ENCODE measurements around the gene HNF4A. TPM values are rescaled to one million over a fixed set of nuclear protein-coding genes. Genes with fewer than 3 reads are reported as not detected.
A peak's percentile ranks its signal among the peaks of the same experiment; 100 is the strongest.

The HNF4A gene
- total and polyA plus RNA-seq, 2 of the 13 experiments (the other 11 are each of a cell fraction or from before 2014, with no cell fraction given), result 80.9 to 169 TPM

DNA sequence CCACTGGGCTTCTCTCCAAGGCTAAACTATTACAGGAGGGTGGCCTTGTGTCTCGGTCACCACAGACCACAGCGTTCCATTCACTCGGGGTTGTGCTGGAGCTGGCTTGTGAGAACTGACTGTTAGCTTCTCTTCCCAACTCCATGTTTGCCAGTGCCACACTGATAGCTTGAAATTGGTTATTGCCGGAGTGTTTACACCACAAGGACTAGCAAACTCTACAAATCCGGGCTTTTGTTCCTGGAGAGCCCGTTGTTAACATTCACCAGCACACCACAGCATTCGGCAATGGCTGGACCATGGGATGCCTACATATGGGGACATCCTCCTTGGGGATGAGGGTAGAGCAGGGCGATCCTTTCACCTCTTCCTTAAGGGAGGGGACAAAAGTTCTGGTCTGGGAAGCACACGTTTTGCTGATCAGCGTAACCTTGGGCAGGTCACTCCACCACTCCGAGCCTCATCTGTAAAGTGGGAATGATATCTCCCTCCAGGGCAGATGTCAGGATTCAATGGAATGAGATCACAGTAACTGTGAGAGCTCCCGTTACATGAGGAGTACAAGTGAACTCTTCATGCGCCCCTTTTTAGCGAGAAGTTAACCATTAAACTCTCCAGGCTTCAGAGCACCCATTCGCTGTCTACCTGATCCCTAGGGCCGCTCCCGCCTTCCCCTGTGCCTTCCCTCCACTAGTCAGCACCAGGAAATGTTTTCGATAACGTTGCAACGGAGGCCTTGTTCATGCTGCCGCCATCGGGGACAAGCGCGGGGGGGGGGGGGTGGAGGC lies 78.4 kb downstream of the HNF4A start (continued):
- TF ChIP-seq, protein P1, sequence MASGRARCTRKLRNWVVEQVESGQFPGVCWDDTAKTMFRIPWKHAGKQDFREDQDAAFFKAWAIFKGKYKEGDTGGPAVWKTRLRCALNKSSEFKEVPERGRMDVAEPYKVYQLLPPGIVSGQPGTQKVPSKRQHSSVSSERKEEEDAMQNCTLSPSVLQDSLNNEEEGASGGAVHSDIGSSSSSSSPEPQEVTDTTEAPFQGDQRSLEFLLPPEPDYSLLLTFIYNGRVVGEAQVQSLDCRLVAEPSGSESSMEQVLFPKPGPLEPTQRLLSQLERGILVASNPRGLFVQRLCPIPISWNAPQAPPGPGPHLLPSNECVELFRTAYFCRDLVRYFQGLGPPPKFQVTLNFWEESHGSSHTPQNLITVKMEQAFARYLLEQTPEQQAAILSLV (CRISPR knock-in tag; IDR thresholded peaks at IDR 0.05; ENCODE audit: borderline replicate concordance), result peak; percentile 55; the same call in 1 of the 2 replicates
- TF ChIP-seq, protein P2, sequence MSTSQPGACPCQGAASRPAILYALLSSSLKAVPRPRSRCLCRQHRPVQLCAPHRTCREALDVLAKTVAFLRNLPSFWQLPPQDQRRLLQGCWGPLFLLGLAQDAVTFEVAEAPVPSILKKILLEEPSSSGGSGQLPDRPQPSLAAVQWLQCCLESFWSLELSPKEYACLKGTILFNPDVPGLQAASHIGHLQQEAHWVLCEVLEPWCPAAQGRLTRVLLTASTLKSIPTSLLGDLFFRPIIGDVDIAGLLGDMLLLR (CRISPR knock-in tag; IDR thresholded peaks at IDR 0.05), result no peak
- TF ChIP-seq ZNF543 (CRISPR knock-in tag; IDR thresholded peaks at IDR 0.05) (no peak), CBFB (CRISPR knock-in tag; IDR thresholded peaks at IDR 0.05) (peak; percentile 78; the same call in 1 of the 2 replicates), THYN1 (CRISPR knock-in tag; IDR thresholded peaks at IDR 0.05; ENCODE audit: borderline replicate concordance, low read depth) (no peak), NR2F1 (CRISPR knock-in tag; IDR thresholded peaks at IDR 0.05) (no peak; a peak in 1 of 4 replicates), MXI1 (IDR thresholded peaks at IDR 0.05; ENCODE audit: borderline replicate concordance, low read depth, low read length) (peak; percentile 42; the same call in 1 of the 3 replicates), NCOR1 (IDR thresholded peaks at IDR 0.05; ENCODE audit: borderline replicate concordance, low read length) (no peak), ZNF850 (CRISPR knock-in tag; conservative IDR thresholded peaks at IDR 0.05) (no peak)
- TF ChIP-seq, protein P3, sequence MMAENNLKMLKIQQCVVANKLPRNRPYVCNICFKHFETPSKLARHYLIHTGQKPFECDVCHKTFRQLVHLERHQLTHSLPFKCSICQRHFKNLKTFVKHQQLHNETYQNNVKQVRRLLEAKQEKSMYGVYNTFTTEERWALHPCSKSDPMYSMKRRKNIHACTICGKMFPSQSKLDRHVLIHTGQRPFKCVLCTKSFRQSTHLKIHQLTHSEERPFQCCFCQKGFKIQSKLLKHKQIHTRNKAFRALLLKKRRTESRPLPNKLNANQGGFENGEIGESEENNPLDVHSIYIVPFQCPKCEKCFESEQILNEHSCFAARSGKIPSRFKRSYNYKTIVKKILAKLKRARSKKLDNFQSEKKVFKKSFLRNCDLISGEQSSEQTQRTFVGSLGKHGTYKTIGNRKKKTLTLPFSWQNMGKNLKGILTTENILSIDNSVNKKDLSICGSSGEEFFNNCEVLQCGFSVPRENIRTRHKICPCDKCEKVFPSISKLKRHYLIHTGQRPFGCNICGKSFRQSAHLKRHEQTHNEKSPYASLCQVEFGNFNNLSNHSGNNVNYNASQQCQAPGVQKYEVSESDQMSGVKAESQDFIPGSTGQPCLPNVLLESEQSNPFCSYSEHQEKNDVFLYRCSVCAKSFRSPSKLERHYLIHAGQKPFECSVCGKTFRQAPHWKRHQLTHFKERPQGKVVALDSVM (CRISPR knock-in tag; IDR thresholded peaks at IDR 0.05), result peak; percentile 63
- TF ChIP-seq, protein P4, sequence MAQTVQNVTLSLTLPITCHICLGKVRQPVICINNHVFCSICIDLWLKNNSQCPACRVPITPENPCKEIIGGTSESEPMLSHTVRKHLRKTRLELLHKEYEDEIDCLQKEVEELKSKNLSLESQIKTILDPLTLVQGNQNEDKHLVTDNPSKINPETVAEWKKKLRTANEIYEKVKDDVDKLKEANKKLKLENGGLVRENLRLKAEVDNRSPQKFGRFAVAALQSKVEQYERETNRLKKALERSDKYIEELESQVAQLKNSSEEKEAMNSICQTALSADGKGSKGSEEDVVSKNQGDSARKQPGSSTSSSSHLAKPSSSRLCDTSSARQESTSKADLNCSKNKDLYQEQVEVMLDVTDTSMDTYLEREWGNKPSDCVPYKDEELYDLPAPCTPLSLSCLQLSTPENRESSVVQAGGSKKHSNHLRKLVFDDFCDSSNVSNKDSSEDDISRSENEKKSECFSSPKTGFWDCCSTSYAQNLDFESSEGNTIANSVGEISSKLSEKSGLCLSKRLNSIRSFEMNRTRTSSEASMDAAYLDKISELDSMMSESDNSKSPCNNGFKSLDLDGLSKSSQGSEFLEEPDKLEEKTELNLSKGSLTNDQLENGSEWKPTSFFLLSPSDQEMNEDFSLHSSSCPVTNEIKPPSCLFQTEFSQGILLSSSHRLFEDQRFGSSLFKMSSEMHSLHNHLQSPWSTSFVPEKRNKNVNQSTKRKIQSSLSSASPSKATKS (CRISPR knock-in tag; IDR thresholded peaks at IDR 0.05), result no peak
- TF ChIP-seq, protein P5, sequence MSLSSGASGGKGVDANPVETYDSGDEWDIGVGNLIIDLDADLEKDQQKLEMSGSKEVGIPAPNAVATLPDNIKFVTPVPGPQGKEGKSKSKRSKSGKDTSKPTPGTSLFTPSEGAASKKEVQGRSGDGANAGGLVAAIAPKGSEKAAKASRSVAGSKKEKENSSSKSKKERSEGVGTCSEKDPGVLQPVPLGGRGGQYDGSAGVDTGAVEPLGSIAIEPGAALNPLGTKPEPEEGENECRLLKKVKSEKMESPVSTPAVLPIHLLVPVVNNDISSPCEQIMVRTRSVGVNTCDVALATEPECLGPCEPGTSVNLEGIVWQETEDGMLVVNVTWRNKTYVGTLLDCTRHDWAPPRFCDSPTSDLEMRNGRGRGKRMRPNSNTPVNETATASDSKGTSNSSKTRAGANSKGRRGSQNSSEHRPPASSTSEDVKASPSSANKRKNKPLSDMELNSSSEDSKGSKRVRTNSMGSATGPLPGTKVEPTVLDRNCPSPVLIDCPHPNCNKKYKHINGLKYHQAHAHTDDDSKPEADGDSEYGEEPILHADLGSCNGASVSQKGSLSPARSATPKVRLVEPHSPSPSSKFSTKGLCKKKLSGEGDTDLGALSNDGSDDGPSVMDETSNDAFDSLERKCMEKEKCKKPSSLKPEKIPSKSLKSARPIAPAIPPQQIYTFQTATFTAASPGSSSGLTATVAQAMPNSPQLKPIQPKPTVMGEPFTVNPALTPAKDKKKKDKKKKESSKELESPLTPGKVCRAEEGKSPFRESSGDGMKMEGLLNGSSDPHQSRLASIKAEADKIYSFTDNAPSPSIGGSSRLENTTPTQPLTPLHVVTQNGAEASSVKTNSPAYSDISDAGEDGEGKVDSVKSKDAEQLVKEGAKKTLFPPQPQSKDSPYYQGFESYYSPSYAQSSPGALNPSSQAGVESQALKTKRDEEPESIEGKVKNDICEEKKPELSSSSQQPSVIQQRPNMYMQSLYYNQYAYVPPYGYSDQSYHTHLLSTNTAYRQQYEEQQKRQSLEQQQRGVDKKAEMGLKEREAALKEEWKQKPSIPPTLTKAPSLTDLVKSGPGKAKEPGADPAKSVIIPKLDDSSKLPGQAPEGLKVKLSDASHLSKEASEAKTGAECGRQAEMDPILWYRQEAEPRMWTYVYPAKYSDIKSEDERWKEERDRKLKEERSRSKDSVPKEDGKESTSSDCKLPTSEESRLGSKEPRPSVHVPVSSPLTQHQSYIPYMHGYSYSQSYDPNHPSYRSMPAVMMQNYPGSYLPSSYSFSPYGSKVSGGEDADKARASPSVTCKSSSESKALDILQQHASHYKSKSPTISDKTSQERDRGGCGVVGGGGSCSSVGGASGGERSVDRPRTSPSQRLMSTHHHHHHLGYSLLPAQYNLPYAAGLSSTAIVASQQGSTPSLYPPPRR (CRISPR knock-in tag; IDR thresholded peaks at IDR 0.05; ENCODE audit: borderline replicate concordance), result no peak; the same call in 1 of the 2 replicates
- TF ChIP-seq, protein P6, sequence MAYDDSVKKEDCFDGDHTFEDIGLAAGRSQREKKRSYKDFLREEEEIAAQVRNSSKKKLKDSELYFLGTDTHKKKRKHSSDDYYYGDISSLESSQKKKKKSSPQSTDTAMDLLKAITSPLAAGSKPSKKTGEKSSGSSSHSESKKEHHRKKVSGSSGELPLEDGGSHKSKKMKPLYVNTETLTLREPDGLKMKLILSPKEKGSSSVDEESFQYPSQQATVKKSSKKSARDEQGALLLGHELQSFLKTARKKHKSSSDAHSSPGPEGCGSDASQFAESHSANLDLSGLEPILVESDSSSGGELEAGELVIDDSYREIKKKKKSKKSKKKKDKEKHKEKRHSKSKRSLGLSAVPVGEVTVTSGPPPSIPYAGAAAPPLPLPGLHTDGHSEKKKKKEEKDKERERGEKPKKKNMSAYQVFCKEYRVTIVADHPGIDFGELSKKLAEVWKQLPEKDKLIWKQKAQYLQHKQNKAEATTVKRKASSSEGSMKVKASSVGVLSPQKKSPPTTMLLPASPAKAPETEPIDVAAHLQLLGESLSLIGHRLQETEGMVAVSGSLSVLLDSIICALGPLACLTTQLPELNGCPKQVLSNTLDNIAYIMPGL (CRISPR knock-in tag; IDR thresholded peaks at IDR 0.05; ENCODE audit: borderline replicate concordance in 1 of 2, low read depth in 1 of 2), result peak; percentile 16 to 75; a peak in 2 of 4 replicates
